Mesodermal cell (in vitro differentiated cells): Measurements from ENCODE around the gene CFAP92.
A peak's percentile ranks its signal among the peaks of the same experiment; 100 is the strongest.
"Not testable (repeated sequence)": the region's sequence is repeated elsewhere in the genome, so short reads cannot be mapped to it uniquely, and the experiment has no call there.

Experiments used
- H3K27ac ChIP-seq: 2 replicates; pipeline ENCODE4 v1.7.0; 2013; ENCODE audit warnings: mild to moderate bottlenecking, low read depth, low read length, moderate library complexity; ENCODE audit not compliant: severe bottlenecking
- H3K36me3 ChIP-seq: 2 replicates; pipeline ENCODE4 v1.7.1; 2013; ENCODE audit warnings: mild to moderate bottlenecking, low read length, moderate library complexity; ENCODE audit not compliant: control insufficient read depth, insufficient read depth
- H3K4me1 ChIP-seq: one replicate; pipeline ENCODE4 v1.7.1; 2013; ENCODE audit warnings: mild to moderate bottlenecking, low read length; ENCODE audit not compliant: insufficient read depth, control insufficient read depth, poor library complexity, severe bottlenecking
- H3K4me3 ChIP-seq: 2 replicates; pipeline ENCODE4 v1.7.0; 2013; ENCODE audit warnings: low read length, control low read depth, mild to moderate bottlenecking; ENCODE audit not compliant: insufficient read depth, poor library complexity, severe bottlenecking; ENCODE audit errors: extremely low read depth
- H3K9me3 ChIP-seq: 2 replicates; pipeline ENCODE4 v1.7.1; 2013; ENCODE audit warnings: mild to moderate bottlenecking, low read length, moderate library complexity; ENCODE audit not compliant: control insufficient read depth
- WGBS, 2 experiments: methylation state at CpG; one replicate each; pipeline ENCODE4 v1.1.5; 2013; ENCODE audit warnings: missing lambda C conversion rate in 2 of 2; ENCODE audit not compliant: insufficient coverage in 2 of 2; 5-methylcytosine and 5-hydroxymethylcytosine counted together

The CFAP92 gene

GRCh38 chr3:128889139-128889894 is 104.6 kb downstream of the CFAP92 start:
- Histone ChIP-seq H3K27ac (no peak overlapping the region), H3K4me3 (no peak overlapping the region), H3K9me3 (no peaks in the 10 kb centered on the region), H3K36me3 (peaks cover 71% of the 10 kb centered on the region), H3K4me1 (no peaks in the 10 kb centered on the region)
- WGBS, 2 experiments = 94% methylated on average over 4 to 5 of the region's 7 CpGs

- Histone ChIP-seq H3K4me3 (no peak overlapping the region), H3K27ac (no peak overlapping the region), H3K36me3 (peaks cover 74% of the 10 kb centered on the region), H3K9me3 (no peaks in the 10 kb centered on the region), H3K4me1 (peaks cover 9% of the 10 kb centered on the region)
- 80% methylated on average over 1 of the region's 1 CpG; no CpG with 5 or more reads in 1 of the 2 experiments for WGBS, 2 experiments
These were observed 108.9 kb downstream of the CFAP92 start for GRCh38 chr3:128884992-128885391.

- H3K4me1 ChIP-seq = peaks cover 15% of the 10 kb centered on the region
- WGBS, 2 experiments = 90 to 100% methylated on average over 1 of the region's 1 CpG
- H3K4me3 ChIP-seq = no peak overlapping the region
- no peaks in the 10 kb centered on the region for H3K9me3 ChIP-seq
- H3K27ac ChIP-seq = no peak overlapping the region
- peaks cover 57% of the 10 kb centered on the region for H3K36me3 ChIP-seq
These were observed 111.2 kb downstream of the CFAP92 start for GRCh38 chr3:128882719-128883118.

- Histone ChIP-seq H3K9me3 (no peaks in the 10 kb centered on the region), H3K36me3 (peaks cover 47% of the 10 kb centered on the region), H3K27ac (no peak overlapping the region), H3K4me1 (peaks cover 16% of the 10 kb centered on the region), H3K4me3 (no peak overlapping the region)
- WGBS, 2 experiments = 95% methylated on average over 6 of the region's 6 CpGs
These were observed 112.3 kb downstream of the CFAP92 start for GRCh38 chr3:128881576-128881975.

GRCh38 chr3:128880455-128880854 is 113.4 kb downstream of the CFAP92 start:
- Histone ChIP-seq H3K4me1 (peaks cover 16% of the 10 kb centered on the region), H3K4me3 (peak overlapping the region; percentile 65), H3K36me3 (peaks cover 40% of the 10 kb centered on the region)
- WGBS, 2 experiments = 90 to 94% methylated on average over 10 to 11 of the region's 12 CpGs
- H3K27ac ChIP-seq, H3K9me3 ChIP-seq: not testable (repeated sequence)

GRCh38 chr3:128879991-128880390 is 113.9 kb downstream of the CFAP92 start:
- peak overlapping the region; percentile 65 for H3K4me3 ChIP-seq
- H3K9me3 ChIP-seq = no peaks in the 10 kb centered on the region
- H3K4me1 ChIP-seq = peaks cover 16% of the 10 kb centered on the region
- peaks cover 36% of the 10 kb centered on the region for H3K36me3 ChIP-seq
- peak overlapping the region; percentile 77 for H3K27ac ChIP-seq
- 0 to 8% methylated on average over 1 to 5 of the region's 6 CpGs for WGBS, 2 experiments

GRCh38 chr3:128879125-128879969 is 114.5 kb downstream of the CFAP92 start, which contains the start of gene ACAD9:
Gene ACAD9, plus strand, starts transcription at chr3:128879620. Its CDS starts 72 bp downstream, at chr3:128879692.
- 0 to 1% methylated on average over 61 to 65 of the region's 65 CpGs for WGBS, 2 experiments
- peaks cover 29% of the 10 kb centered on the region for H3K36me3 ChIP-seq
- peak within 1 kb of the TSS; percentile 65 for H3K4me3 ChIP-seq
- peak within 1 kb of the TSS; percentile 96 for H3K27ac ChIP-seq
- H3K9me3 ChIP-seq = no peaks in the 10 kb centered on the region
- peaks cover 16% of the 10 kb centered on the region for H3K4me1 ChIP-seq

GRCh38 chr3:128878556-128879124 is 115.2 kb downstream of the CFAP92 start:
- Histone ChIP-seq H3K36me3 (peaks cover 22% of the 10 kb centered on the region), H3K9me3 (no peaks in the 10 kb centered on the region), H3K27ac (peak overlapping the region; percentile 96), H3K4me1 (peaks cover 16% of the 10 kb centered on the region), H3K4me3 (peak overlapping the region; percentile 65)
- WGBS, 2 experiments = 4 to 5% methylated on average over 14 of the region's 14 CpGs

GRCh38 chr3:128878011-128878457 is 115.8 kb downstream of the CFAP92 start:
- Histone ChIP-seq H3K9me3 (no peaks in the 10 kb centered on the region), H3K27ac (peak overlapping the region; percentile 96), H3K4me3 (peak overlapping the region; percentile 65), H3K36me3 (peaks cover 20% of the 10 kb centered on the region), H3K4me1 (peaks cover 16% of the 10 kb centered on the region)
- 77 to 89% methylated on average over 3 to 5 of the region's 7 CpGs for WGBS, 2 experiments

- Histone ChIP-seq H3K9me3 (no peaks in the 10 kb centered on the region), H3K36me3 (no peaks in the 10 kb centered on the region), H3K27ac (no peak overlapping the region), H3K4me3 (no peak overlapping the region), H3K4me1 (peaks cover 12% of the 10 kb centered on the region)
- WGBS, 2 experiments = 28 to 49% methylated on average over 8 to 9 of the region's 12 CpGs
These were observed 118.2 kb downstream of the CFAP92 start for GRCh38 chr3:128875556-128876120.
